Measurements from ENCODE around the gene CTNNA2.

- TF ChIP-seq POLR2AphosphoS5 (IDR thresholded peaks at IDR 0.05; ENCODE audit: low read depth, low read length), result no peak
- no peak for TF ChIP-seq TAF1 (IDR thresholded peaks at IDR 0.05; ENCODE audit: borderline replicate concordance, low read depth, low read length)
These were observed 127.2 kb downstream of the CTNNA2 start for GRCh38 chr2:79640001-79640400.
